ENCODE data around the gene DDA1.

- TF ChIP-seq CTCF (IDR thresholded peaks at IDR 0.05; ENCODE audit: low read depth, low read length) (no peak), POLR2A (IDR thresholded peaks at IDR 0.05; ENCODE audit: extremely low read depth, insufficient read length) (no peak)
These were observed 49.4 kb upstream of the DDA1 start for GRCh38 chr19:17259934-17260333.
